HG03460 (cell line): ENCODE measurements around the gene CRABP1.

ENCODE experiments used
- ATAC-seq: cut with Tn5 transposase; IDR thresholded peaks from one replicate; pipeline ENCODE4 v1.9.1; 2021; ENCODE audit not compliant: unreplicated experiment

The CRABP1 gene

GRCh38 chr15:78343276-78344060, 3.3 kb downstream of the CRABP1 start:
- ATAC-seq = no peak

GRCh38 chr15:78345396-78346125, 5.4 kb downstream of the CRABP1 start:
- ATAC-seq = no peak

- ATAC-seq = no peak
Measured at GRCh38 chr15:78347586-78348543, 7.7 kb downstream of the CRABP1 start.

DNA sequence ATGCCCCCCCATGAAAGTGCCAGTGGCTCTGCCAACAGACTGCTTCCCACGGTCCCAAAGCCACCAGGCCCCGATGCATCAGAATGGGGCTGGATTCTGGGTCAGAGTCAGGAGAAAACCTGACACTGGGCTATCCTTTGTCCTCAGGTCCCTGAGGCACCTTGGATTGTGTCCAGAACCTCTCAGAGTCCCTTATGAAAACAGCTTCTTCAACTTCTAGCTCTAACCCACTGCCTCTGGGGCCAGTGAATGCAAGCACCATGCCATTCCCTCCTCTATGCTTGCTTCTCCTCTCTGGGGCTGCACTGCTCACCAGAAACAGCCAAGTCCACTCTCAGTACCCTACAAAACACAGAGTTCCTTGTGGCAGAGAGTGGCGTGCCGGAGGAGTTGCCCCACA, 9.9 kb downstream of the CRABP1 start:
- ATAC-seq = no peak

DNA sequence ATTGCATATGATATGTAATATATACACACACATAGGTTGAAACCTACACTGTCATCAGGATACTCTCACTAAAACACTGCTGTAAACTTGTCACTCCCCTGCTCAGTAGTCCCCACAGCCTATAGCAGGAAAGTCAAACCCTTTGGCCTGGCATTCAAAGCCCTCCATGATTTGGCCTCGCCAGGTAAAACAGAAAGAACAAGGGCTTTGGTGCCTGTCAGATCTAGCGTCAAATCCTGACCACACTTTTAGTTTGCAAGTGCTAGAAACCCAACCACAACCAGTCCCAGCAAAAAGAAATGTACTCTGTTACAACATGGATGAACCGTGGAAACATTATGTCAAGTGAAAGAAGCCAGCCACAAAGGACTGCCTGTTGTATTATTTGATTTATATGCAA, 11.4 kb downstream of the CRABP1 start:
- ATAC-seq = no peak

DNA sequence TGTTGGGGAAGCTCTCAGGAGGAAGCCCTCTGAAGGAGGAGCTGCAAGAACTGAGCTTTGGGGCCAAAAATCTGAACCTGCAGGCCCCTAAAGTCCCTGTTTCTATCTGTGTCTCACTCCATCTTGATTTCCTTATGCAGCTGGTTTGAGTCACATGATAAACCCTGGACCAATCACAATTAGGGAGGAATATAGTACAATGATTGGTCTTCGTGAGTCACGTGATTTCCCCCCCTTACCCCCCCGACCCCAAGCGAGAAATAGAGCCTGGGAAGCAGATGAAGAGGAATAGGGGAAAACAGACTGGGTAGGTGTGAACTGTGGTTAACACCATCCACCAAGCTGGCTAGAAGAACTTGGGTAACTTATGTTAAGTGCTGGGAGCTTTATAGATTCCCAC, 12.9 kb downstream of the CRABP1 start:
- ATAC-seq = no peak

GRCh38 chr15:78355177-78355576, 15.0 kb downstream of the CRABP1 start:
- no peak for ATAC-seq

- no peak for ATAC-seq
Measured at GRCh38 chr15:78358102-78358870, 18.1 kb downstream of the CRABP1 start.

GRCh38 chr15:78359041-78359808, 19.1 kb downstream of the CRABP1 start:
- no peak for ATAC-seq

GRCh38 chr15:78360367-78360801, 20.2 kb downstream of the CRABP1 start:
- ATAC-seq = no peak

DNA sequence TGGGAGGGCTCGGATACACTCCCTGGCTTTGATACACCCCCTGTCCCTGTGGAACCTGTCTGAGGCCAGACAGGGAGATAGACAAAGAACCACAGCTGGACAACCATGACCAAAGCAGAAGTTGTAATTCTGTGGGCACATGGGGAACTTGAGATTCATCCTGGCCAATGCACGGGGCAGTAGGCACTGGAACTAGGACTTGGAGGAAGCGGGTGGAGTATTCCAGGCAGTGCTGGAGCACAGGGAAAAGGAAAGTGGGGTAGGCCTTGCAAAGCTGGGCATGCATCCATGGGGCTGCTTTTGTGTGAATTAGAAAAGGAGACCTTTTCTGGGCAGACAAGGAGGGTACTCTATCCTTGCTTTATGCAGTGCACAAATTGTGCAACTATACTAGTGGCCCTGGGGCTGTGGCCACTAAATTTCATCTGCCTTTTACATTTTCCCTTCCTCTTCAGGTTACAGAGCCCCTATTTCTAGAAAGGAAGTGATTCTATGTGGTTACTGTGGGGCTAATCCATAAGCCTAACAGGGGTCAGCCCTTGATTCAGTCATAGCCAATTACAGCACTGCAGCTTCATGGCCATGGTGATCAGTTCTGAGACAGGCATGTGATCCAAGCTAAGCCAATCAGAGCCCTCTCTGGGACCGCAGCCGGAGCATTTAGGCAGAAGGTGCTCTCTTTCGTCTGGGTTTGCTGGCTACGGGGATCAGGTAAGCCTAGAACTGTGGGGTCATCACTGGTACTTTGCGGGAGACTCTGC, 21.0 kb downstream of the CRABP1 start:
- ATAC-seq = no peak

- ATAC-seq = no peak
Measured at GRCh38 chr15:78361771-78362506, 21.8 kb downstream of the CRABP1 start.

DNA sequence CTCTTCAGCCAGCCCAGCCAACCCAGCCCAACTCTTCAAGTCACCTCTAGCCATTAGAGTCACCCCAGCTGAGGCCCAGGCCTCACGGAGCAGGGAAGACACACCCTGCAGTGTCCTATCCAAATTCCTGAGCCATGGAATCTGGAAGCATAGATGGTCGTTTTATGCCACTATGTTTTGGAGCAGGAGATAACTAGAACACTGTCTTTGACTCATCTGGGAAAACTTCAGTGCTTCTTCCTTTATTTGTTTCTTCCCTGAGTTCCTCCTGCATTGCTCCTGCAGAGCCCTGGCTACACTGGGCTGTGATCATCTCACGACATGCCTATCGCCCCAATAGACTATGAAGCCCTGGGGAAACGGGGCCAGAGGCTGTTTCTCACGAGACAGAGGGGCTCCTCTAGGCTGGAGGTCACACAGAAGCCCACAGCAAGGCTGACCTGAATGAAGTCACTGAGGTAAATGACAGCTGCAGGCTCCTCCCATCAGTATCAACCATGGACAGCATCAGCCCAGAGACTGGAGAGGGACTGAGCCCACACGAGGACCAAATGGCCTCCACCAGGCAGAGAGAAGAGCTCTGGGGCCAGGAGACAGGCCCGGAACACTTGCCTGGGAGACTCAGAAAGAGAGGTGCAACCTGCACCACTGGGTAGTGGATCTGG, 22.7 kb downstream of the CRABP1 start:
- ATAC-seq = no peak

GRCh38 chr15:78363381-78363734, 23.2 kb downstream of the CRABP1 start:
- ATAC-seq = no peak

- ATAC-seq = no peak
Measured at GRCh38 chr15:78364233-78364632, 24.1 kb downstream of the CRABP1 start.

DNA sequence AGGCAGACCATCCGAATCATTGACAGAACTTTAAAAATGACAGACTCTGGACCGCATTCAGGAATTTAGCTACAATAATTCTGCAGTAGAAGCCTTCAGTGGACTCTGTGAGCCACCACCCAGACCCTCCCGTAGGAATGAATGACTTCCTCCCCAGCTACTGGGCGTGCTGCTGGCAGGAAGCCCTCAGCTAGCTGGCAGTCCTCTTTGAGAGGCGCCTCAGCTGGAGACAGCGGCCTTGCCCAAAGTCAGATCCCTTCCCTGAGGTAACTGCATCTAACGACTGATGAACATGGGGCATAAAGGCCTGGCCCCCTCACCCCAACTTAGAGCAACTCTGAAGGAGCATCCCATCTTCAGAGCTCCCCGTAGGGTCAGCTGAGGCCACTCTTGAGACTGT, 25.8 kb downstream of the CRABP1 start:
- ATAC-seq = no peak

DNA sequence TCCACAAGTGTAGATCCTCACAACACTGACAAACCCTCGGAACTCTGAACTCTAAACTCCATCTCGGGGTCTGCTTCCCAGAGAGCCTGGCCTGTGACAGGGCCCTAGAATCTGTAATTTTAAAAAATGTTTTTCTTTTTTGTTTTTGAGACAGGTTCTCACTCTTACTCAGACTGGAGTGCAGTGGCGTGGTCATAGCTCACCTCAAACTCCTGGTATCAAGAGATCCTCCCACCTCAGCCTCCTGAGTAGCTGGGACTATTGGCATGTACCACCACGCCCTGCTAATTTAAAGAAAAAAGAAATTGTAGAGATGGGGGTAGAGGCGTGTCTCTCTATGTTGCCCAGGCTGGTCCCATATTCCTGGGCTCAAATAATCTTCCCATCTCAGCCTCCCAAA, 26.2 kb downstream of the CRABP1 start:
- ATAC-seq = no peak

- ATAC-seq = no peak
Measured at GRCh38 chr15:78368651-78369050, 28.5 kb downstream of the CRABP1 start.
